Uterus (tissue), 4 donors: ENCODE measurements around the gene DOC2B. TPM values are rescaled to one million over a fixed set of nuclear protein-coding genes. Genes with fewer than 3 reads are reported as not detected.

Source experiments
- DNase-seq, 2 donors: peaks; one replicate each; pipeline ENCODE4 v3.0.0-alpha.2; 2019 to 2020
- H3K27ac ChIP-seq, 2 donors: fragments of 200-600 bp; sonication (generic); 1 replicate in 1 of 2; 2 replicates in 1 of 2; pipeline ENCODE4 v1.5.1; 2016 to 2018
- H3K27me3 ChIP-seq, 2 donors: fragments of 200-600 bp; sonication (generic); one replicate each; pipeline ENCODE4 v1.5.1; 2018 to 2019; ENCODE audit warnings: control low read depth in 1 of 2
- H3K36me3 ChIP-seq, 2 donors: fragments of 200-600 bp; sonication (generic); one replicate each; pipeline ENCODE4 v1.5.1; 2019; ENCODE audit warnings: control low read depth in 1 of 2
- H3K4me1 ChIP-seq, 2 donors: fragments of 200-600 bp; sonication (generic); one replicate each; pipeline ENCODE4 v1.5.1; 2018 to 2019; ENCODE audit warnings: control low read depth in 1 of 2
- H3K4me3 ChIP-seq, 2 donors: fragments of 200-600 bp; sonication (generic); 1 replicate in 1 of 2; 2 replicates in 1 of 2; pipeline ENCODE4 v1.5.1; 2018 to 2019; ENCODE audit warnings: mild to moderate bottlenecking in 1 of 2
- H3K9me3 ChIP-seq, 2 donors: fragments of 200-600 bp; sonication (generic); one replicate each; pipeline ENCODE4 v1.5.1; 2019; ENCODE audit warnings: control low read depth in 1 of 2
- CTCF ChIP-seq, 4 experiments: fragments of 200-600 bp in 2 of 4; fragments of 450-650 bp in 2 of 4; sonication (generic) in 2 of 4; IDR thresholded peaks; one replicate each; pipeline ENCODE4 v1.5.1; 2016 to 2019; ENCODE audit warnings: antibody characterized with exemption in 4 of 4, mild to moderate bottlenecking in 2 of 4, moderate library complexity in 1 of 4
- POLR2A ChIP-seq, 2 donors: fragments of 450-650 bp; IDR thresholded peaks; one replicate each; pipeline ENCODE4 v1.6.1; 2016; ENCODE audit warnings: antibody characterized with exemption in 2 of 2, mild to moderate bottlenecking in 1 of 2, moderate library complexity in 1 of 2
- intact Hi-C: fragments of 100-400 bp; cut with DNase I; formaldehyde crosslinking; loops from one replicate; pipeline ENCODE4 v1.15.1; 2023; ENCODE audit warnings: low total_unique reads
- total RNA-seq, 4 donors: library from RNA; depleted of rRNA in 3 of 4; stranded (reverse); fragments of >200 nt in 3 of 4; gene quantifications; one replicate each; pipeline versions ENCODE4 v1.1.0 to v1.2.4, GENCODE V29; 2014 to 2023
- donor health status: DM: yes; HTN: yes; CAD: no.

DOC2B gene
- total RNA-seq, 4 donors from 2014 or later, result 3.8 to 45.3 (median 7.1) TPM

GRCh38 chr17:147796-148740, 33.4 kb downstream of the DOC2B start:
- H3K36me3 ChIP-seq, result no peaks in the 10 kb centered on the region
- H3K27ac ChIP-seq, result no peak overlapping the region
- TF ChIP-seq POLR2A (IDR thresholded peaks at IDR 0.05) (no peak), CTCF (IDR thresholded peaks at IDR 0.05) (no peak)
- H3K4me3 ChIP-seq, result no peak overlapping the region
- H3K9me3 ChIP-seq, result no peaks in the 10 kb centered on the region
- no peaks in the 10 kb centered on the region for H3K4me1 ChIP-seq
- peak; percentile 8 to 9 for DNase-seq
- intact Hi-C loops, result no loop called here
- no peaks in the 10 kb centered on the region for H3K27me3 ChIP-seq

DNA sequence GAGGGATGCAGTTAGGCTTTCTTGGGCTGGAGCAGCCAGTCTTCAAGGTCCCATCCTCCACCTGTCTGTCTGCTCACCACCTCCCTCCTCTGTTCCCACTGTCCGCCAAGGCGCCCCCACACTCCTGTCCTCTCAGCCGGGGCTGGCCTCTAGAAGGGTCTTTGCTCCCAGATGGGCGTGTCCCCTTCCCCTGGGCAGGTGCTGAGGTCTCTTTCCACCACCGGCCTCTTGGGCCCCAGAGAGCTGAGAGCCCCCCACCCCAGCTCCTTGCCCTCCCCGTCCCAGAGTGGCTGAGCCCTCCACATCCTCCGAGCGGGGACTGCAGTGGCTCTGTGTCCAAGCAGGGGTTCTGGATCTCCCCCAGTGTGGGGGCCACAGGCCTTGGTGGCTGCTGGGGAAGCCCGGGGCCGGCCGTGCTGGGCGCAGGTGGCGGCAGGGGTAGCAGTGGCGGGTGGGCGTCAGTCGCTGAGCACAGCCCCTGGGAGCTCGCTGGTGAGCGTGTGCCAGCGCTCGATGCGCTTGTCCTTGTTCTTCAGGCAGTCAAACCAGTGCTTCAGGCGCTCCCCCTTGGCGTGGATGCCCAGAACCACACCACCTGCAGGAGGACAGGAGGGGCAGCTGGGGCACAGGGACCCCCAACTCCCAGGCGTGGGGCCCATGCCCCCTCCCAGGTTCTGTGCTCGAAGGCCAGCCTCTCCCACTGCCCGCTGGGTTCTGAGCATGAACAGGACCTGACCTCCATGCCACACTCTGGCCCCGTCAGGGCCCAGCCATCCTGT, 34.3 kb downstream of the DOC2B start:
- Histone ChIP-seq H3K27me3 (no peaks in the 10 kb centered on the region), H3K4me3 (no peak overlapping the region), H3K36me3 (no peaks in the 10 kb centered on the region), H3K9me3 (no peaks in the 10 kb centered on the region), H3K4me1 (no peaks in the 10 kb centered on the region), H3K27ac (no peak overlapping the region)
- intact Hi-C loops, result no loop called here
- peak; percentile 7 to 13 for DNase-seq
- TF ChIP-seq CTCF (IDR thresholded peaks at IDR 0.05) (no peak), POLR2A (IDR thresholded peaks at IDR 0.05) (no peak)

DNA sequence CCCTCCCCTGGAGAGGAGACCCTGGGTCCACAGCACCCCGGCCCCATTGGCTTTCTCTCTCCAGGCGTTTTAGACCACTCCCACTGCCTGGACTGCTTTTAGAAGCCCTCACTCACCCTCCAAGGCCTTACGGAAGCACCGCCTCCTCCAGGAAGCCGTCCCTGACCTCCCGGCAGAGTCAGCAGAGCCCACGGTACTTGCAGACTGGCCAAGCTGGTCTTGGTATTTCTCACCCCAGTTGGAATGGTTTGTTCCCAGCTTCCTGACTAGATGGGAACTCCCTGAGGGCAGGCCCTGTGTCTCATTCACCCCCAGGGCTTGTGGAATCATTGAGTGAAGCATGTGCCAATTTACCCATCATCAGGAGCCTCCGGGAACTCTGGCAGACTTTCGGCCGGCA, 34.9 kb downstream of the DOC2B start:
- Histone ChIP-seq H3K27me3 (no peaks in the 10 kb centered on the region), H3K9me3 (no peaks in the 10 kb centered on the region), H3K27ac (no peak overlapping the region), H3K4me1 (no peaks in the 10 kb centered on the region), H3K36me3 (no peaks in the 10 kb centered on the region), H3K4me3 (no peak overlapping the region)
- peak; percentile 8 to 9 for DNase-seq
- TF ChIP-seq POLR2A (IDR thresholded peaks at IDR 0.05), result no peak
- no peak for TF ChIP-seq CTCF (IDR thresholded peaks at IDR 0.05)
- intact Hi-C loops, result no loop called here

DNA sequence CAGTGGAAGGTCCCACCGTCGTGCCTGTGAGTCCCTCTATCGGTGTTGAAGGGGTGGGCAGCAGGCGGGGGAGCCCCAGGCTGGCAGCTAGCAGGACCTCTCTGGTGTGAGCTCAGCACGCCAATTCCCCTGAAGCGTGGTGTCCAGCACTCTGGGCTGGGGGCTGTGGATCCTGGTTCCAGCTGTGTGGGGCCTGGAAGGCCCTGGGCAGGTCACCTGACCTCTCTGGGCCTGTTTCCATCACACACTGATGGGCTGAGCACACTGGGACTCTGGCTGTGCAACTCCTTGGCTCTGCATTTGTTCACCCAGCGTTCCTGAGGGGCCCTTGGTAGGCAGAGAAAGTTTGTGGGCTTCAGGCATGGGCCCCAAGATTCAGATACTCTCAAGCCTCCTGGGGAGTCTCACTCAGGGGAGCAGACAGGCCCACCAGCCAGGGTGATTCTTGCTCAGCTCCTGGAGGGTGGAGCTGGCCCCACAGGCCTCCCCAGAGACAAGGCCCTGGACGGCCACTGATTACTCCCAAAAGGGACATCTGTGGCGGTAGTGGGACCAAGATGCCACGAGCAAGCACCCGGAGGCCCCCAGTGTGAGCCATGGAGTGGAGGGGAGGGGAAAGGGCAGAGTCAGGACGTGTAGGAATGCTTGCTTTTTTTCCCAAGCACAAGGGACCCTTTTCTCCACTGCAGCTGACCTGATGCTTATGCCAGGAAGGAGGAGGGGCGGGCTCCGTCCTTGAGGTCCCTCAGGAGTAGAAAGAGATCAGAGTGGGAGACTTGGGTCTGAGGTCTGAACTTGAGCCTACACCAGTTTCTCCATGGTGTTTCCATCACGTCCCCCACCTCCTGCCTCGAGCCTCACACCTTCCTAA, 35.5 kb downstream of the DOC2B start:
- Histone ChIP-seq H3K9me3 (no peaks in the 10 kb centered on the region), H3K36me3 (no peaks in the 10 kb centered on the region), H3K4me3 (no peak overlapping the region), H3K4me1 (no peaks in the 10 kb centered on the region), H3K27me3 (no peaks in the 10 kb centered on the region), H3K27ac (no peak overlapping the region)
- TF ChIP-seq POLR2A (IDR thresholded peaks at IDR 0.05) (no peak), CTCF (IDR thresholded peaks at IDR 0.05) (no peak)
- intact Hi-C loops, result no loop called here
- peak; percentile 14 to 15 for DNase-seq
